Tongue (tissue), 2 donors: ENCODE data around the gene MICALL1. TPM values are rescaled to one million over a fixed set of nuclear protein-coding genes. Genes with fewer than 3 reads are reported as not detected.

Source experiments
- DNase-seq: peaks from one replicate; pipeline ENCODE4 v3.0.0-alpha.2; 2015
- total RNA-seq: library from RNA; depleted of rRNA; stranded (reverse); fragments of >200 nt; gene quantifications from one replicate; pipeline ENCODE4 v1.2.3, GENCODE V29; 2014

The MICALL1 gene
- total RNA-seq, 1 donor from 2014 or later: 19.3 TPM

- DNase-seq: no peak
These were observed 76.2 kb downstream of the MICALL1 start for GRCh38 chr22:37982151-37982785.

DNA sequence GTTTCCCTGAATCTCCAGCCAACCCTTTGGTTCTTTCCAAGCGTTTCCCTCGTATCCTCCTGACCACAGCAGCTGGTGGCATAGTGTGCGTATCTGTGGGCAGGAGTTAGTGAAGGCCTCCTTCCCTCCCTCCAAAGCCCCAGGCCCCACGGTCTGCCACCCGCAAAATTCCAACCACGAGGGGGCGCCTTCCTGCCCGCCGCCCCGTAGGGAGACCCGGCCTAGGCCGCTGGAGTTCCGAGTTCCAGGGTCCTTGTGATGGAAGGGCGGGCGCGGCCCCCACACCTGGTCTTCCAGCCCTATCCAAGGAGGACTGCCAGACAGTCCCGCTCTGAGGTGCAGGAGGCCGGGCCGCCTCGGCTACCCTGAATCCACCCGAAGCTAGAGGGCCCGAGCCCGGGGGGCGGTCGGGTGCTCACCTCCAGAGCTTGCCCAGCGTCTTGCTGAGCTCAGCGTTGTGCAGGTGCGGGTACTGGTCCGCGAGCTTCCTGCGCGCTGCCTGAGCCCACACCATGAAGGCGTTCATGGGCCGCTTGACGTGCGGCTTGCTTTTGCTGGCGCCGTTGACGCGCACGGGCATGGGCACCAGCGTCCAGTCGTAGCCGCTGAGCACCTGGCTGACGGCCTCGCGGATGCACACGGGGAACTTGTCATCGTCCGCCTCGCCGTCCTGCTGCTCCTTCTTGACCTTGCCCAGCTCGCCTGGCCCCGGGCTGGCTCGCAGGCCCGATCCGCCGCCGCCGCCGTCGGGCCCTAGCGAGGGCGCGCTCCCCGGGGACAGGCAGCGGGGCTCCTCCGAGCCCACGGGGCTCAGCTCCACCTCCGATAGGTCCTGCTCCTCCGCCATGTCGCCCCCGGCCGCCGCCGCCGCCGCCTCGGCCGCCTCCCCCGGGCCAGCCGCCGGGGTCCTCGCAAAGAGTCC is 77.1 kb downstream of the MICALL1 start:
- no peak for DNase-seq

GRCh38 chr22:37983860-37984791 is 78.0 kb downstream of the MICALL1 start, which contains the start of gene SOX10:
TSS of gene SOX10 (minus strand) at chr22:37984555. CDS start at chr22:37983784, 771 bp downstream.
- DNase-seq: no peak

- no peak for DNase-seq
These were observed 79.0 kb downstream of the MICALL1 start for GRCh38 chr22:37985050-37985585.

DNA sequence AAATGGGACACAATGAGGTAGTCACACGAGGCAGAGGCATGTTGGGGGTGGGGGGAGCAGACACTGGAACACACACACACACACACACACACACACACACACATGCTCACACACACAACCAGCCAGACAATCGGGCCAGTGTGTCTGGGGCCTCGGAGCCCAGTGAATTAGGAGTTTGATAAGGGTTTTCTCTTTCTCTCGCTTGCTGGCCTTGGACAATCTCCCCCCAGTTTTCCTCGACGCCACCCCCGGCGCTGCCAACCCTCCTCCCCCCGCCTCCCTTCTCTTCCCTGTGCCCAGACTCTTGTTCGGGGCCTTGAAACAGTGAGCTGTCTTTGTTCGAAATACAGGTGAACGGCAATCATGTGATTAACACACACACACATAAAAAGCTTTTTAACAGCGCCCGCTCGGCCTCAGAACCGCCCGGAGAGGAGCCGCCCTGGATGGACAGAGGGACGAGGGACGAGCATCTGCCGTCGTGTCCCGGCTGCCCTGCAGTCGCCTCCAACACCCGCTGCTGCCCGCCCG is 79.7 kb downstream of the MICALL1 start:
- DNase-seq: no peak

- DNase-seq: no peak
These were observed 80.3 kb downstream of the MICALL1 start for GRCh38 chr22:37986371-37986770.

GRCh38 chr22:37989146-37990045 is 83.3 kb downstream of the MICALL1 start:
- no peak for DNase-seq

GRCh38 chr22:37990301-37990700 is 84.2 kb downstream of the MICALL1 start:
- peak; percentile 93 for DNase-seq

DNA sequence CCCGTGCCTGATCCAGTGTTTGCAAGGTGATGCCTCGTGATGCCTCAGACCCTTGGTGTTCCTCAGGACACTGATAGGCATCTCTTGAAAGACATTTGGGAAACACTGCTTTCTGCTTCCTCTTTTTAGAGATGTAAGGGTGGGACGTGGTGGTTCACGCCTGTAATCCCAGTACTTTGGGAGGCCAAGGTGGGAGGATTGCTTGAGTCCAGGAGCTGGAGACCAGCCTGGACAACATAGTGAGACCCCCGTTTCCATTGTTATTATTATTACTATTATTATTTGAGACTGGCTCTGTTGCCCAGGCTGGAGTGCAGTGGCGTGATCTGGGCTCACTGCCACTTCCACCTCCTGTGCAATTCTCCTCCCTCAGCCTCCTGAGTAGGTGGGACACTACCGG is 84.8 kb downstream of the MICALL1 start:
- no peak for DNase-seq

GRCh38 chr22:37991731-37992442 is 85.8 kb downstream of the MICALL1 start:
- no peak for DNase-seq

Other genes starting within 250 kb of the MICALL1 start
- 12.3 TPM for gene PDXP, start 247.6 kb upstream of the MICALL1 start, total RNA-seq
- gene LGALS1, start 230.7 kb upstream of the MICALL1 start, total RNA-seq: 1,436 TPM
- 19.4 TPM for gene NOL12, start 220.0 kb upstream of the MICALL1 start, total RNA-seq
- 87.7 TPM for gene TRIOBP, start 209.2 kb upstream of the MICALL1 start, total RNA-seq
- 16.7 TPM for gene GCAT, start 98.4 kb upstream of the MICALL1 start, total RNA-seq
- gene GALR3, start 82.9 kb upstream of the MICALL1 start, total RNA-seq: not detected
- 23.5 TPM for gene ANKRD54, start 62.0 kb upstream of the MICALL1 start, total RNA-seq
- gene EIF3L, start 56.9 kb upstream of the MICALL1 start, total RNA-seq: 606 TPM
- gene C22orf23, start 47.3 kb downstream of the MICALL1 start, total RNA-seq: not detected
- 24.7 TPM for gene POLR2F, start 47.4 kb downstream of the MICALL1 start, total RNA-seq
- gene SOX10, start 78.3 kb downstream of the MICALL1 start, total RNA-seq: 14.9 TPM
- gene PICK1, start 151.1 kb downstream of the MICALL1 start, total RNA-seq: 14.9 TPM
- not detected for gene SLC16A8, start 177.9 kb downstream of the MICALL1 start, total RNA-seq
- gene BAIAP2L2, start 204.4 kb downstream of the MICALL1 start, total RNA-seq: not detected